ENCODE data around the gene ARHGAP4. TPM values are rescaled to one million over a fixed set of nuclear protein-coding genes. Genes with fewer than 3 reads are reported as not detected.

Gene ARHGAP4
- total RNA-seq, 2 donors from 2014 or later: 26.6 to 35.5 TPM

- intact Hi-C loops (cut with DNase I, micrococcal nuclease): no loop called here
- no peak for DNase-seq
Observed at GRCh38 chrX:153889123-153889522, 36.9 kb downstream of the ARHGAP4 start.

GRCh38 chrX:153888344-153888743 is 37.7 kb downstream of the ARHGAP4 start:
- no peak for ATAC-seq
- intact Hi-C loops (cut with DNase I, micrococcal nuclease): no loop called here
- DNase-seq: no peak

More at GRCh38 chrX:153889123-153889522, 36.9 kb downstream of the ARHGAP4 start:
- ATAC-seq: no peak

GRCh38 chrX:153887385-153887784 is 38.7 kb downstream of the ARHGAP4 start:
- intact Hi-C loops (cut with DNase I, micrococcal nuclease): no loop called here
- ATAC-seq (no peak), DNase-seq (no peak)

- DNase-seq: no peak
- intact Hi-C loops (cut with DNase I, micrococcal nuclease): no loop called here
- no peak for ATAC-seq
Observed at GRCh38 chrX:153886915-153887314, 39.1 kb downstream of the ARHGAP4 start.

GRCh38 chrX:153885968-153886903 is 39.8 kb downstream of the ARHGAP4 start, which contains the start of gene L1CAM:
TSS of gene L1CAM (minus strand) at chrX:153886173. CDS start at chrX:153875836, 10,337 bp downstream.
- intact Hi-C loops (cut with DNase I, micrococcal nuclease): no loop called here
- DNase-seq (no peak), ATAC-seq (peak; percentile 34)

- DNase-seq: no peak
- intact Hi-C loops (cut with DNase I, micrococcal nuclease): no loop called here
Observed at GRCh38 chrX:153885208-153885787, 40.8 kb downstream of the ARHGAP4 start.

GRCh38 chrX:153884590-153884989 is 41.5 kb downstream of the ARHGAP4 start:
- intact Hi-C loops (cut with DNase I, micrococcal nuclease): no loop called here
- ATAC-seq (no peak), DNase-seq (no peak)

More at GRCh38 chrX:153885208-153885787, 40.8 kb downstream of the ARHGAP4 start:
- ATAC-seq: no peak

DNA sequence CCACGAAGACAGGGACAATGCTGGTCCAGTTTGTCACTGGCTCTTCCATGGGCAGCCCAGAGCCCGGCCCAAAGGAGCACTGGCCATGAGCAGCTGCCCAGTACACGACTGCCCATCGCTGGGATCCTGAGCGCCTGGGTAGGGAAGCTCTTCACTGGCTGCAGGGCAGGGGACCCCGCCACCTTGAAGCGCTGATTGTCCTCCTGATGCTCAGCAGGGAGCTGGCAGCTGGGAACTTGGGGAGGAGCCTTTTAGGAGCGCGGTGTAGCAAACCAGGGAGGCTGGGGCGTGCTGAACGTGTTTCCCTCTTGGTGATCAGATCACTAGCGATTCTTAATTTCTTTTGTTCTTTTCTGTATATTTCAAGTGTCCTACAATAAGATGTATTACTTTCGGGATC is 41.9 kb downstream of the ARHGAP4 start:
- no peak for DNase-seq
- ATAC-seq: no peak
- intact Hi-C loops (cut with DNase I, micrococcal nuclease): no loop called here

- ATAC-seq: no peak
- DNase-seq: no peak
- intact Hi-C loops (cut with DNase I, micrococcal nuclease): no loop called here
Observed at GRCh38 chrX:153883163-153883843, 42.8 kb downstream of the ARHGAP4 start.

DNA sequence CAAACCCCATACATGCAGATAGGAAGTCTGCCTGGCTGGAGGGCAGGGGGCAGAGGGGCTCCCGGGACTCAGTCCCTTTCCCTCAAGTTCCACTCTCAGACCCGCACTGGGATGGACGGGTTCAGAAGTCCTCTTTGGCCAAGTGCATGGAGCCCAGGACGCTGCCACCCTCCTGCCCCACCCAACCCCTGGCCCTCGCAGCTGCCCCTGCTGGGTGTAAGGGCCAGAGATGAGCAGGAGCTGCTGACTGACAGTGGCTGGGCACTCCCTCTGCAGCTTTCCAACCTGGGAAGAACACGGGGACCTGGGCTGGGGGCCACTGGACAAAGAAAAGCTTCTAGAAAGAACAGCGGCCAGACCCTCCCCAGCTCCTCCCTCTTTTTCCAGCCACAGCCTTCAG is 43.5 kb downstream of the ARHGAP4 start:
- DNase-seq: no peak
- no peak for ATAC-seq
- intact Hi-C loops (cut with DNase I, micrococcal nuclease): no loop called here

DNA sequence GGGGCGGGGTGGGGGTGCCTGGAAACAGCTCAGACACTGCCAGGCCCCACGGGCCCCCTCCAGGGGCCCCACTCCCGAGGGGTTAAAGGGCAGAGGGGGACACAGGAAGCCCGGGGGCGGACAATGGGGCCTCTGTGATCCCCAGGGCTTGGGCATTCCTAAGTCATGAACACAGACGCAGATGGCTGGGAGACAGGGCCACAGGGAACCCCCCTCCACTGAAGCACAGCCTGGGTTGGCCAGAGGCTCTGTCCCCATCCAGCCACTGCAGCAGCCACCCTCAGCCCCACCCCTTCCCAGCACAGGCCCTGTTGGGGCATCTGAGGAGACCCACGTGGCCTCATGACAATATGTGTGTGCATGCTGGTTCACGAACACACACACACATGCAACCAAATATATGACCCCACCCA is 44.0 kb downstream of the ARHGAP4 start:
- intact Hi-C loops (cut with DNase I, micrococcal nuclease): no loop called here
- ATAC-seq (no peak), DNase-seq (no peak)

- intact Hi-C loops (cut with DNase I, micrococcal nuclease): no loop called here
- DNase-seq (no peak), ATAC-seq (no peak)
Observed at GRCh38 chrX:153881281-153881680, 44.8 kb downstream of the ARHGAP4 start.

GRCh38 chrX:153880440-153880815 is 45.6 kb downstream of the ARHGAP4 start:
- DNase-seq: no peak
- intact Hi-C loops (cut with DNase I, micrococcal nuclease): no loop called here
- ATAC-seq: no peak

GRCh38 chrX:153879741-153880439 is 46.2 kb downstream of the ARHGAP4 start:
- intact Hi-C loops (cut with DNase I, micrococcal nuclease): no loop called here
- no peak for DNase-seq
- ATAC-seq: no peak

- intact Hi-C loops (cut with DNase I, micrococcal nuclease): no loop called here
- no peak for DNase-seq
Observed at GRCh38 chrX:153878969-153879653, 47.0 kb downstream of the ARHGAP4 start.

GRCh38 chrX:153878345-153878744 is 47.7 kb downstream of the ARHGAP4 start:
- ATAC-seq (no peak), DNase-seq (no peak)
- intact Hi-C loops (cut with DNase I, micrococcal nuclease): no loop called here

More at GRCh38 chrX:153878969-153879653, 47.0 kb downstream of the ARHGAP4 start:
- ATAC-seq: no peak

DNA sequence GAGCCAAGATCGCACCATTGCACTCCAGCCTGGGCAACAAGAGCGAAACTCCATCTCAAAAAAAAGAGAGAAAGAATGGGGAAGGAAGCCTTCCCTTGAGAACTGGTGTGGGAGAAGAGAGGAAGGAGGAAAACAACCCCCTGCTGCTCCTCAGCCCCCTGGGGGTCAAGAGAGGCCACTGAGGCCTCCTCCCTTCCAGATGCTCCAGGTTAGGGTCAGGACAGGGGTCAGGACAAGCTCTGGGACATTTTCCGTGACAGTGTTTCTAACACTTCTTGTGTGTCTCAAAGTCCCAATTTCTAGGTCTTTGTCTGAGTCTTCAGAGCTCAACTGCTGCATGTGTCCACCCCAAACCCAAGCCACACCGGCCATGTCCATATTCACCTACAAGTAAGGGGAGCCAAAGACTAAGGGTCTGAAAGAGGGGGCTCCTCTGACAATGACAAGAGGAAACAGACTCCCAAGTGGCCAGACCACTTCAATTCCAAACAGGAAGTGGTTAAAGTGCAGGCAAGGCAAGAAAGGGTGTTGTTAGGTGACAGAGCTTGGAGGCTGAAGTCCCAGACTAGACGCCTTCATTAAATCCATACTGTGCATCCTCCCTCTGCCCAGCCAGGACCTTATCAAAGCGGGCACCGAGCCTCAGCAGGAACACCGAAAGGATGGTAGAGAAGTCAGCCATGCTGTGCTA is 48.3 kb downstream of the ARHGAP4 start:
- intact Hi-C loops (cut with DNase I, micrococcal nuclease): no loop called here
- no peak for ATAC-seq

GRCh38 chrX:153876112-153876491 is 50.0 kb downstream of the ARHGAP4 start:
- DNase-seq: no peak
- intact Hi-C loops (cut with DNase I, micrococcal nuclease): no loop called here
- no peak for ATAC-seq

More for the DNA sequence above, 48.3 kb downstream of the ARHGAP4 start:
- DNase-seq: no peak

Measured in left colon (tissue), 2 donors.